ENCODE measurements around the gene GRK4.
"Not testable (repeated sequence)": the region's sequence is repeated elsewhere in the genome, so short reads cannot be mapped to it uniquely, and the experiment has no call there.

Gene GRK4

GRCh38 chr4:2963175-2963965, at the start of gene GRK4, which contains the start of gene NOP14:
GRK4 (plus strand) TSS chr4:2963571; CDS start chr4:2964071, 500 bp downstream.
NOP14 (minus strand) TSS chr4:2963406; CDS start chr4:2963319, 87 bp downstream.
- DNase-seq (ENCODE audit: low read depth in 1 of 2, low spot score in 1 of 2), result peak; percentile 92 to 93

- no peak for DNase-seq (ENCODE audit: low read depth in 1 of 2, low spot score in 1 of 2)
These were observed 48.9 kb upstream of the GRK4 start for GRCh38 chr4:2914256-2915126.

GRCh38 chr4:2915789-2916188, 47.6 kb upstream of the GRK4 start:
- DNase-seq (ENCODE audit: low read depth in 1 of 2, low spot score in 1 of 2), result no peak

GRCh38 chr4:2916696-2917095, 46.7 kb upstream of the GRK4 start:
- DNase-seq (ENCODE audit: low read depth in 1 of 2, low spot score in 1 of 2), result not testable (repeated sequence)

GRCh38 chr4:2918300-2918699, 45.1 kb upstream of the GRK4 start:
- not testable (repeated sequence) for DNase-seq (ENCODE audit: low read depth in 1 of 2, low spot score in 1 of 2)

GRCh38 chr4:2918714-2919113, 44.7 kb upstream of the GRK4 start:
- not testable (repeated sequence) for DNase-seq (ENCODE audit: low read depth in 1 of 2, low spot score in 1 of 2)

- not testable (repeated sequence) for DNase-seq (ENCODE audit: low read depth in 1 of 2, low spot score in 1 of 2)
These were observed 40.8 kb upstream of the GRK4 start for GRCh38 chr4:2922453-2923101.

GRCh38 chr4:2923141-2923551, 40.2 kb upstream of the GRK4 start:
- no peak for DNase-seq (ENCODE audit: low read depth in 1 of 2, low spot score in 1 of 2)

- DNase-seq (ENCODE audit: low read depth in 1 of 2, low spot score in 1 of 2), result no peak
These were observed 39.6 kb upstream of the GRK4 start for GRCh38 chr4:2923668-2924173.

GRCh38 chr4:2924286-2924685, 39.1 kb upstream of the GRK4 start:
- DNase-seq (ENCODE audit: low read depth in 1 of 2, low spot score in 1 of 2), result no peak

GRCh38 chr4:2924765-2925301, 38.5 kb upstream of the GRK4 start:
- DNase-seq (ENCODE audit: low read depth in 1 of 2, low spot score in 1 of 2), result no peak

GRCh38 chr4:2925496-2925895, 37.9 kb upstream of the GRK4 start:
- no peak for DNase-seq (ENCODE audit: low read depth in 1 of 2, low spot score in 1 of 2)

GRCh38 chr4:2925931-2926860, 37.2 kb upstream of the GRK4 start:
- DNase-seq (ENCODE audit: low read depth in 1 of 2, low spot score in 1 of 2), result no peak

- no peak for DNase-seq (ENCODE audit: low read depth in 1 of 2, low spot score in 1 of 2)
These were observed 36.2 kb upstream of the GRK4 start for GRCh38 chr4:2927016-2927695.

GRCh38 chr4:2927696-2928075, 35.7 kb upstream of the GRK4 start:
- DNase-seq (ENCODE audit: low read depth in 1 of 2, low spot score in 1 of 2), result no peak

- no peak for DNase-seq (ENCODE audit: low read depth in 1 of 2, low spot score in 1 of 2)
These were observed 34.9 kb upstream of the GRK4 start for GRCh38 chr4:2928242-2929176.

- no peak for DNase-seq (ENCODE audit: low read depth in 1 of 2, low spot score in 1 of 2)
These were observed 33.9 kb upstream of the GRK4 start for GRCh38 chr4:2929469-2929868.

- DNase-seq (ENCODE audit: low read depth in 1 of 2, low spot score in 1 of 2), result no peak
These were observed 33.1 kb upstream of the GRK4 start for GRCh38 chr4:2930135-2930757.
